ENCODE data around the gene WFDC10A.

GRCh38 chr20:45589725-45590124, 39.8 kb upstream of the WFDC10A start:
- TF ChIP-seq CTCF (IDR thresholded peaks at IDR 0.05): no peak
- no peak for TF ChIP-seq POLR2A (IDR thresholded peaks at IDR 0.05)
